ENCODE results near the gene PTPN22. TPM values are rescaled to one million over a fixed set of nuclear protein-coding genes. Genes with fewer than 3 reads are reported as not detected.

Gene PTPN22
- total RNA-seq = 66.2 and 66.7 TPM in 2 replicates

GRCh38 chr1:113871597-113872113 lies at the start of gene PTPN22:
Gene PTPN22 (minus strand): TSS chr1:113871712.
- peaks cover 73% of the 10 kb centered on the region for H3K4me1 Mint-ChIP-seq (ENCODE audit: low read depth)
- no peaks in the 10 kb centered on the region for H3K27me3 Mint-ChIP-seq (ENCODE audit: insufficient read depth)

GRCh38 chr1:113918243-113918642 lies 46.7 kb upstream of the PTPN22 start:
- no peak overlapping the region for H3K4me3 Mint-ChIP-seq
- H3K4me1 Mint-ChIP-seq (ENCODE audit: low read depth) = no peaks in the 10 kb centered on the region
- H3K36me3 Mint-ChIP-seq (ENCODE audit: low read depth) = peaks cover 8% of the 10 kb centered on the region
- intact Hi-C loops (cut with micrococcal nuclease) = no loop called here
- H3K27me3 Mint-ChIP-seq (ENCODE audit: insufficient read depth) = peaks cover 13% of the 10 kb centered on the region
- no peak overlapping the region for H3K27ac Mint-ChIP-seq
- H3K9me3 Mint-ChIP-seq = no peaks in the 10 kb centered on the region
- DNase-seq (ENCODE audit: low spot score) = no peak

More at GRCh38 chr1:113871597-113872113, at the start of gene PTPN22:
- Mint-ChIP-seq H3K36me3 (ENCODE audit: low read depth) (peaks cover 33% of the 10 kb centered on the region), H3K27ac (peak within 1 kb of the TSS; percentile 98), H3K4me3 (peak within 1 kb of the TSS; percentile 93), H3K9me3 (no peaks in the 10 kb centered on the region)
- intact Hi-C loops (cut with micrococcal nuclease) = loop anchor here (1.0 to 5.0 kb wide), 6 partner anchors 10 to 914 kb away; partner anchors contain the start of genes AP4B1, RSBN1 and SLC16A1
- DNase-seq (ENCODE audit: low spot score) = peak; percentile 80

- peaks cover 9% of the 10 kb centered on the region for H3K27me3 Mint-ChIP-seq (ENCODE audit: insufficient read depth)
- intact Hi-C loops (cut with micrococcal nuclease) = no loop called here
- no peak for DNase-seq (ENCODE audit: low spot score)
- H3K4me3 Mint-ChIP-seq = no peak overlapping the region
- H3K36me3 Mint-ChIP-seq (ENCODE audit: low read depth) = peaks cover 8% of the 10 kb centered on the region
- no peaks in the 10 kb centered on the region for H3K9me3 Mint-ChIP-seq
- no peaks in the 10 kb centered on the region for H3K4me1 Mint-ChIP-seq (ENCODE audit: low read depth)
- H3K27ac Mint-ChIP-seq = no peak overlapping the region
Observed at GRCh38 chr1:113917400-113918082, 46.0 kb upstream of the PTPN22 start.

GRCh38 chr1:113916974-113917373 lies 45.5 kb upstream of the PTPN22 start:
- Mint-ChIP-seq H3K9me3 (no peaks in the 10 kb centered on the region), H3K36me3 (ENCODE audit: low read depth) (peaks cover 8% of the 10 kb centered on the region), H3K27me3 (ENCODE audit: insufficient read depth) (peaks cover 7% of the 10 kb centered on the region), H3K4me3 (no peak overlapping the region), H3K4me1 (ENCODE audit: low read depth) (no peaks in the 10 kb centered on the region), H3K27ac (no peak overlapping the region)
- intact Hi-C loops (cut with micrococcal nuclease) = no loop called here
- no peak for DNase-seq (ENCODE audit: low spot score)

GRCh38 chr1:113913887-113914664 lies 42.6 kb upstream of the PTPN22 start:
- no peak for DNase-seq (ENCODE audit: low spot score)
- H3K36me3 Mint-ChIP-seq (ENCODE audit: low read depth) = peaks cover 28% of the 10 kb centered on the region
- no peaks in the 10 kb centered on the region for H3K9me3 Mint-ChIP-seq
- intact Hi-C loops (cut with micrococcal nuclease) = no loop called here
- H3K27me3 Mint-ChIP-seq (ENCODE audit: insufficient read depth) = no peaks in the 10 kb centered on the region
- H3K27ac Mint-ChIP-seq = no peak overlapping the region
- H3K4me3 Mint-ChIP-seq = no peak overlapping the region
- H3K4me1 Mint-ChIP-seq (ENCODE audit: low read depth) = peaks cover 12% of the 10 kb centered on the region

- H3K27ac Mint-ChIP-seq = no peak overlapping the region
- H3K4me3 Mint-ChIP-seq = no peak overlapping the region
- H3K4me1 Mint-ChIP-seq (ENCODE audit: low read depth) = peaks cover 12% of the 10 kb centered on the region
- DNase-seq (ENCODE audit: low spot score) = no peak
- H3K9me3 Mint-ChIP-seq = no peaks in the 10 kb centered on the region
- no peaks in the 10 kb centered on the region for H3K27me3 Mint-ChIP-seq (ENCODE audit: insufficient read depth)
- peaks cover 32% of the 10 kb centered on the region for H3K36me3 Mint-ChIP-seq (ENCODE audit: low read depth)
- intact Hi-C loops (cut with micrococcal nuclease) = no loop called here
Observed at GRCh38 chr1:113913312-113913668, 41.8 kb upstream of the PTPN22 start.

- H3K36me3 Mint-ChIP-seq (ENCODE audit: low read depth) = peaks cover 36% of the 10 kb centered on the region
- intact Hi-C loops (cut with micrococcal nuclease) = no loop called here
- no peak for DNase-seq (ENCODE audit: low spot score)
- no peak overlapping the region for H3K4me3 Mint-ChIP-seq
- H3K27ac Mint-ChIP-seq = no peak overlapping the region
- peaks cover 17% of the 10 kb centered on the region for H3K4me1 Mint-ChIP-seq (ENCODE audit: low read depth)
- H3K9me3 Mint-ChIP-seq = no peaks in the 10 kb centered on the region
- no peaks in the 10 kb centered on the region for H3K27me3 Mint-ChIP-seq (ENCODE audit: insufficient read depth)
Observed at GRCh38 chr1:113912594-113913311, 41.2 kb upstream of the PTPN22 start.

GRCh38 chr1:113905435-113905861 lies 33.9 kb upstream of the PTPN22 start:
- H3K27me3 Mint-ChIP-seq (ENCODE audit: insufficient read depth) = no peaks in the 10 kb centered on the region
- H3K4me1 Mint-ChIP-seq (ENCODE audit: low read depth) = peaks cover 58% of the 10 kb centered on the region
- no peaks in the 10 kb centered on the region for H3K9me3 Mint-ChIP-seq
- peak overlapping the region; percentile 95 for H3K27ac Mint-ChIP-seq
- peak overlapping the region; percentile 99 for H3K4me3 Mint-ChIP-seq
- H3K36me3 Mint-ChIP-seq (ENCODE audit: low read depth) = peaks cover 41% of the 10 kb centered on the region
- intact Hi-C loops (cut with micrococcal nuclease) = loop anchor here (1.0 to 10.0 kb wide), 7 partner anchors 24 to 951 kb away; partner anchors contain the start of genes HIPK1, MAGI3, PHTF1 and RSBN1
- no peak for DNase-seq (ENCODE audit: low spot score)

GRCh38 chr1:113904674-113905434 lies 33.3 kb upstream of the PTPN22 start, which contains the start of the genes AP4B1 and DCLRE1B:
Gene AP4B1 (minus strand): TSS chr1:113904799. CDS start chr1:113904717, 82 bp downstream.
Gene DCLRE1B (plus strand): TSS chr1:113905326. CDS start chr1:113905587, 261 bp downstream.
- peak; percentile 98 for DNase-seq (ENCODE audit: low spot score)
- H3K36me3 Mint-ChIP-seq (ENCODE audit: low read depth) = peaks cover 42% of the 10 kb centered on the region
- intact Hi-C loops (cut with micrococcal nuclease) = loop anchor here (1.0 to 10.0 kb wide), 10 partner anchors 24 to 950 kb away; partner anchors contain the start of genes HIPK1, MAGI3, NRAS and PHTF1
- H3K27me3 Mint-ChIP-seq (ENCODE audit: insufficient read depth) = no peaks in the 10 kb centered on the region
- peaks cover 58% of the 10 kb centered on the region for H3K4me1 Mint-ChIP-seq (ENCODE audit: low read depth)
- H3K27ac Mint-ChIP-seq = peak within 1 kb of the TSS; percentile 95
- H3K9me3 Mint-ChIP-seq = no peaks in the 10 kb centered on the region
- H3K4me3 Mint-ChIP-seq = peak within 1 kb of the TSS; percentile 99

GRCh38 chr1:113904293-113904673 lies 32.8 kb upstream of the PTPN22 start:
- Mint-ChIP-seq H3K9me3 (no peaks in the 10 kb centered on the region), H3K27ac (peak overlapping the region; percentile 95), H3K36me3 (ENCODE audit: low read depth) (peaks cover 46% of the 10 kb centered on the region), H3K4me3 (peak overlapping the region; percentile 99), H3K27me3 (ENCODE audit: insufficient read depth) (no peaks in the 10 kb centered on the region), H3K4me1 (ENCODE audit: low read depth) (peaks cover 59% of the 10 kb centered on the region)
- intact Hi-C loops (cut with micrococcal nuclease) = loop anchor here (1.0 to 10.0 kb wide), 5 partner anchors 33 to 949 kb away; partner anchors contain the start of genes MAGI3, NRAS, PTPN22 and SLC16A1
- no peak for DNase-seq (ENCODE audit: low spot score)

GRCh38 chr1:113903501-113904292 lies 32.2 kb upstream of the PTPN22 start:
- Mint-ChIP-seq H3K9me3 (no peaks in the 10 kb centered on the region), H3K4me3 (peak overlapping the region; percentile 99), H3K4me1 (ENCODE audit: low read depth) (peaks cover 65% of the 10 kb centered on the region), H3K27me3 (ENCODE audit: insufficient read depth) (no peaks in the 10 kb centered on the region), H3K36me3 (ENCODE audit: low read depth) (peaks cover 47% of the 10 kb centered on the region), H3K27ac (peak overlapping the region; percentile 95)
- DNase-seq (ENCODE audit: low spot score) = no peak
- intact Hi-C loops (cut with micrococcal nuclease) = loop anchor here (1.0 to 10.0 kb wide), 5 partner anchors 32 to 949 kb away; partner anchors contain the start of genes MAGI3, NRAS, PTPN22 and SLC16A1
